Measurements from ENCODE around the gene LIM2.

The LIM2 gene

DNA sequence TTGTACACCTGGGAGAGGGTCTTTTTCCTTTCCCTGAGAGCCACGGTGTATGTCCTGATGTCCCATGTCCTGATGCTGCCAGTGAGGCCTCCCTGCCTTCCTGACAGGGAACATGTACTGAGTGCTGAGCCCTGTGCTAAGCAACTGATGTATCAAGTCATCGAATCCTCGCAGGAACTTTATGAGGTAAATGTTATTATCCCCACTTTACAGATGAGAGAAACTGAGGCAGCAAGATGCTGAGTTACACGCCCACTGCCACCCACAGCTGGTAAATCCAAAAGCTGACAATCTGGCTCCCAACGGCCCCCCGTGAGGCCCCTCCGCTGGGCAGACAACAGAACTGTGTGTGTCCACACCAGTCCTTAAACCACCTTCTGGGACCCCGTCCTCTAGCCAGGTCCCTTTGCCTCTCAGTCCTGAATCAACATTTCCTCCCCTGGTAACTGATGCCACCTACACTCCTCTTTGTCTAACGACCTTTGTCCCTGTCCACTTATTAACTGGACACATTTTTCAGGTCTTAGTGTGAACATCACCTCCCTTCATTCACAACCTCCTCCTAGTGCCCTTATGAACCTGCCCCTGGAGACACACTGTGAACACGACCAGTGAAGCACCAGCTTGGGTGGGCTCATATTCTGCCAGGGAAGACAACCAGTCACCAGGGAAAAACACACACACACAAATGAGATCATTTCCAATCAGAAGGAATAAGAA lies 40.4 kb downstream of the LIM2 start:
- no peak for TF ChIP-seq HDGF (IDR thresholded peaks at IDR 0.05; ENCODE audit: borderline replicate concordance)
- TF ChIP-seq L3MBTL2 (conservative IDR thresholded peaks at IDR 0.05), result no peak
- no peak for TF ChIP-seq SP1 (IDR thresholded peaks at IDR 0.05)
- no peak for TF ChIP-seq SUZ12 (IDR thresholded peaks at IDR 0.05)
- DNase-seq (ENCODE audit: extremely low spot score), result no peak
- ChIA-PET CTCF (no interaction called here), POLR2A (interaction anchor here (0.8 kb wide), 1 partner anchor 21 kb away, joined by 3 read pairs; no protein-coding TSS in a partner anchor)

- POLR2A ChIA-PET, result no interaction called here
- CTCF ChIA-PET, result no interaction called here
- no peak for DNase-seq (ENCODE audit: extremely low spot score)
- TF ChIP-seq, protein P1, sequence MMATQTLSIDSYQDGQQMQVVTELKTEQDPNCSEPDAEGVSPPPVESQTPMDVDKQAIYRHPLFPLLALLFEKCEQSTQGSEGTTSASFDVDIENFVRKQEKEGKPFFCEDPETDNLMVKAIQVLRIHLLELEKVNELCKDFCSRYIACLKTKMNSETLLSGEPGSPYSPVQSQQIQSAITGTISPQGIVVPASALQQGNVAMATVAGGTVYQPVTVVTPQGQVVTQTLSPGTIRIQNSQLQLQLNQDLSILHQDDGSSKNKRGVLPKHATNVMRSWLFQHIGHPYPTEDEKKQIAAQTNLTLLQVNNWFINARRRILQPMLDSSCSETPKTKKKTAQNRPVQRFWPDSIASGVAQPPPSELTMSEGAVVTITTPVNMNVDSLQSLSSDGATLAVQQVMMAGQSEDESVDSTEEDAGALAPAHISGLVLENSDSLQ (IDR thresholded peaks at IDR 0.05), result no peak
- no peak for TF ChIP-seq ARNT (IDR thresholded peaks at IDR 0.05)
- TF ChIP-seq SP1 (IDR thresholded peaks at IDR 0.05), result no peak
- TF ChIP-seq FOXK2 (IDR thresholded peaks at IDR 0.05), result no peak
- TF ChIP-seq BHLHE40 (IDR thresholded peaks at IDR 0.05; ENCODE audit: borderline replicate concordance), result no peak
- no peak for TF ChIP-seq LEF1 (IDR thresholded peaks at IDR 0.05; ENCODE audit: borderline replicate concordance)
- TF ChIP-seq TARDBP (IDR thresholded peaks at IDR 0.05), result no peak
- no peak for TF ChIP-seq FOXA1 (IDR thresholded peaks at IDR 0.05)
- TF ChIP-seq SUZ12 (IDR thresholded peaks at IDR 0.05), result no peak
- no peak for TF ChIP-seq ELF4 (IDR thresholded peaks at IDR 0.05)
- no peak for TF ChIP-seq NFRKB (IDR thresholded peaks at IDR 0.05)
- TF ChIP-seq L3MBTL2 (conservative IDR thresholded peaks at IDR 0.05), result no peak
- no peak for TF ChIP-seq HDGF (IDR thresholded peaks at IDR 0.05; ENCODE audit: borderline replicate concordance)
- TF ChIP-seq FOXM1 (IDR thresholded peaks at IDR 0.05; ENCODE audit: borderline replicate concordance), result no peak
- TF ChIP-seq CTBP1 (IDR thresholded peaks at IDR 0.05; ENCODE audit: borderline replicate concordance), result no peak
- TF ChIP-seq ZNF384 (IDR thresholded peaks at IDR 0.05), result no peak
These were observed 41.0 kb downstream of the LIM2 start for GRCh38 chr19:51346742-51347141.

GRCh38 chr19:51345076-51345620 lies 42.6 kb downstream of the LIM2 start:
- ChIA-PET CTCF (no interaction called here), POLR2A (no interaction called here)

DNA sequence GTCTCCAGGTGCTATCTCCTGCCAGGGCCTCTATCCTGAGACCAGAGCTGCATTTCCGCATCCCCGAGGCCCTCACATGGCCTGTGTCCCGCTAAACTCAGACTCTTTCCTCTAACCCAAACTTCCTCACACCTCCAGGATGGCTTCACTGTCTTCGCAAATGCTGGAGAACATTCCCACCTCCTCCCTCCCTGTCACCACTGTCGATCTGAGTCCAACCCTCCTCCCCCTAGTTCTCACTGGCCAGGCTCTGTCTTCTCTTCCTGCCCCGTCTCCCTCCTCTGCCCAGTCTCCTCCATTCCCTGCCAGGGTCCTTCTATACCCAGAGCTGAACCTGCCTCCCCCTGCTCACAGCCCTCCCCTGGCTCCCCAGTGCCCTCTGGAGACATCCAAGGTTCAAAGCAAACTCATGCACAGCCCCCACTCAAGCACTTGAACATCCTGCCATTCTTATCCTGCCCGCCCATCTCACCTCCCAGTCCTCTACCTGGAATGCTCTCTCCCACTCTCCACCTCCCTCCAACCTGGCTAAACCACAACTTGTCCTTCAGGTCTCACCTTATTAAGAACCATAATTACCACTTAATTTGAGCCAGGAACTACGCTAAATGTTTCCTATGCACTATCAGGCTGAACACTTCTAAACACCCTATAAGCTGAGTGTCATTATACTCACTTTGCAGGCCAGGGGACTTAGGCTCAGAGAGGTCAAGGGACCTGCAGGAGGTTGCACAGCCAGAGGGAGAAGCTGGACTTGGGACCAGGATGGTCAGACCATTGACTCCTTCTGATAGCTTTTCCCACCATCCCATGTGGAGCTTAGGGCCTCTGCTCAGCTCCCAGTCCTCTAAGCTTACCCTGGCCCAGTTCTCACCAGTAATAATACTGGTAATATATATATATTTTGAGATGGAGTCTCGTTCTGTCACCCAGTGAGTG lies 44.9 kb downstream of the LIM2 start:
- TF ChIP-seq L3MBTL2 (conservative IDR thresholded peaks at IDR 0.05), result no peak
- TF ChIP-seq ZNF384 (IDR thresholded peaks at IDR 0.05), result no peak
- TF ChIP-seq, protein P1 (IDR thresholded peaks at IDR 0.05), result no peak
- TF ChIP-seq FOXM1 (IDR thresholded peaks at IDR 0.05; ENCODE audit: borderline replicate concordance), result no peak
- no peak for TF ChIP-seq HDGF (IDR thresholded peaks at IDR 0.05; ENCODE audit: borderline replicate concordance)
- no peak for TF ChIP-seq SP1 (IDR thresholded peaks at IDR 0.05)
- CTCF ChIA-PET, result no interaction called here
- POLR2A ChIA-PET, result interaction anchor here (1.1 to 5.9 kb wide), 5 partner anchors 11 to 52 kb away, joined by 3 to 40 read pairs (median 5); partner anchors contain the start of gene ETFB
- no peak for DNase-seq (ENCODE audit: extremely low spot score)

More at GRCh38 chr19:51345076-51345620, 42.6 kb downstream of the LIM2 start:
- no peak for DNase-seq (ENCODE audit: extremely low spot score)
- TF ChIP-seq BHLHE40 (IDR thresholded peaks at IDR 0.05; ENCODE audit: borderline replicate concordance) (no peak), FOXK2 (IDR thresholded peaks at IDR 0.05) (no peak), ZNF384 (IDR thresholded peaks at IDR 0.05) (no peak), FOXM1 (IDR thresholded peaks at IDR 0.05; ENCODE audit: borderline replicate concordance) (no peak), HDGF (IDR thresholded peaks at IDR 0.05; ENCODE audit: borderline replicate concordance) (no peak), FOXA1 (IDR thresholded peaks at IDR 0.05) (no peak), NFRKB (IDR thresholded peaks at IDR 0.05) (no peak), SUZ12 (IDR thresholded peaks at IDR 0.05) (no peak), SP1 (IDR thresholded peaks at IDR 0.05) (no peak), TARDBP (IDR thresholded peaks at IDR 0.05) (no peak), L3MBTL2 (conservative IDR thresholded peaks at IDR 0.05) (no peak), LEF1 (IDR thresholded peaks at IDR 0.05; ENCODE audit: borderline replicate concordance) (no peak)
- TF ChIP-seq, protein P1 (IDR thresholded peaks at IDR 0.05), result no peak

- no peak for DNase-seq (ENCODE audit: extremely low spot score)
- ChIA-PET POLR2A (interaction anchor here (1.1 to 5.9 kb wide), 4 partner anchors 12 to 53 kb away, joined by 3 to 40 read pairs (median 10); partner anchors contain the start of gene ETFB), CTCF (no interaction called here)
- TF ChIP-seq BHLHE40 (IDR thresholded peaks at IDR 0.05; ENCODE audit: borderline replicate concordance) (no peak), ARNT (IDR thresholded peaks at IDR 0.05) (no peak), HDGF (IDR thresholded peaks at IDR 0.05; ENCODE audit: borderline replicate concordance) (no peak), TARDBP (IDR thresholded peaks at IDR 0.05) (no peak), FOXM1 (IDR thresholded peaks at IDR 0.05; ENCODE audit: borderline replicate concordance) (no peak), NFRKB (IDR thresholded peaks at IDR 0.05) (no peak), FOXA1 (IDR thresholded peaks at IDR 0.05) (no peak), SP1 (IDR thresholded peaks at IDR 0.05) (no peak), ELF4 (IDR thresholded peaks at IDR 0.05) (no peak), L3MBTL2 (conservative IDR thresholded peaks at IDR 0.05) (no peak), LEF1 (IDR thresholded peaks at IDR 0.05; ENCODE audit: borderline replicate concordance) (no peak), CTBP1 (IDR thresholded peaks at IDR 0.05; ENCODE audit: borderline replicate concordance) (no peak)
These were observed 45.7 kb downstream of the LIM2 start, which contains the start of gene VSIG10L for GRCh38 chr19:51341976-51342580. Gene VSIG10L (minus strand): TSS chr19:51342139. CDS start chr19:51342124, 15 bp downstream.

Data from HEK293T (cell line).